Panc1 (cell line): ENCODE results near the gene USP40. TPM values are rescaled to one million over a fixed set of nuclear protein-coding genes. Genes with fewer than 3 reads are reported as not detected.

Experiments used
- ATAC-seq: fragments of 200-7000 bp; cut with Tn5 transposase; 2 replicates; pipeline ENCODE4 v1.9.1; 2020; ENCODE audit warnings: mild to moderate bottlenecking, moderate library complexity
- BruUV-seq: library from RNA; stranded (reverse); fragments of 400-500 nt; replicated peaks from 2 replicates; lab custom pipeline; 2021; lab: Mats Ljungman, UMichigan
- CTCF ChIA-PET: fragments of 300-600 bp; sonication (Branson Sonifier 250); formaldehyde crosslinking; loops from one replicate; lab custom pipeline; 2022; ENCODE audit warnings: antibody characterized with exemption; lab: Charles Lee
- POLR2A ChIA-PET: fragments of 300-600 bp; sonication (Branson Sonifier 250); formaldehyde crosslinking; loops from one replicate; lab custom pipeline; 2022; ENCODE audit warnings: antibody characterized with exemption; lab: Charles Lee
- DNase-seq: peaks from one replicate; pipeline ENCODE4 v3.0.0-alpha.2; 2010; ENCODE audit warnings: low read depth, low spot score
- H3K27ac ChIP-seq: 2 replicates; pipeline ENCODE4 v1.5.1; 2011; ENCODE audit warnings: mild to moderate bottlenecking, low read length, inconsistent platforms
- H3K27me3 ChIP-seq: fragments of 200-500 bp; sonication (Bioruptor generic); 2 replicates; pipeline ENCODE4 v1.6.0; 2014; ENCODE audit warnings: low read length, inconsistent platforms; ENCODE audit not compliant: control insufficient read depth, insufficient read depth
- H3K36me3 ChIP-seq: fragments of 200-500 bp; sonication (Bioruptor generic); 2 replicates; pipeline ENCODE4 v1.5.1; 2014; ENCODE audit warnings: inconsistent platforms, mild to moderate bottlenecking, low read length, moderate library complexity; ENCODE audit not compliant: control insufficient read depth, insufficient read depth
- H3K4me1 ChIP-seq: 2 replicates; pipeline ENCODE4 v1.5.1; 2011; ENCODE audit warnings: inconsistent platforms, mild to moderate bottlenecking, low read length, moderate library complexity; ENCODE audit not compliant: control insufficient read depth, insufficient read depth
- H3K4me3 ChIP-seq, 2 experiments: 2 replicates each; pipeline ENCODE4 v1.5.1; 2011 to 2012; ENCODE audit warnings: low read depth in 2 of 2, low read length in 2 of 2, mild to moderate bottlenecking in 2 of 2, inconsistent platforms in 1 of 2, moderate library complexity in 1 of 2
- H3K9me3 ChIP-seq: fragments of 200-500 bp; sonication (Bioruptor generic); 2 replicates; pipeline ENCODE4 v1.5.1; 2014; ENCODE audit warnings: low read depth, mild to moderate bottlenecking, inconsistent platforms, low read length, moderate library complexity; ENCODE audit not compliant: control insufficient read depth, insufficient read depth
- CTCF ChIP-seq: fragments of 450-650 bp; IDR thresholded peaks from 2 replicates; pipeline ENCODE4 v1.5.1; 2017; ENCODE audit warnings: mild to moderate bottlenecking
- POLR2AphosphoS5 ChIP-seq: IDR thresholded peaks from 2 replicates; pipeline ENCODE4 v1.6.1; 2012; ENCODE audit warnings: mild to moderate bottlenecking, low read depth, low read length, moderate library complexity
- REST ChIP-seq, 2 experiments: IDR thresholded peaks; 2 replicates each; pipeline ENCODE4 v1.6.1; 2011 to 2012; ENCODE audit warnings: low read depth in 2 of 2, control low read depth in 1 of 2, low read length in 1 of 2, mild to moderate bottlenecking in 1 of 2, moderate library complexity in 1 of 2; ENCODE audit not compliant: insufficient read depth in 1 of 2
- SIN3A ChIP-seq: IDR thresholded peaks from 2 replicates; pipeline ENCODE4 v1.6.1; 2012; ENCODE audit warnings: low read depth, mild to moderate bottlenecking, low read length, moderate library complexity, borderline replicate concordance; ENCODE audit not compliant: insufficient read depth
- TCF7L2 ChIP-seq: IDR thresholded peaks from 2 replicates; pipeline ENCODE4 v1.6.1; 2011; ENCODE audit warnings: mild to moderate bottlenecking, low read depth, low read length, inconsistent platforms
- in situ Hi-C: cut with HindIII; loops from 2 replicates; pipeline ENCODE4 v1.10.0; 2016; ENCODE audit warnings: low sequenced_read_pairs, low pct_unique_long_range_greater_than_20kb
- intact Hi-C: fragments of 100-400 bp; cut with micrococcal nuclease; formaldehyde crosslinking; loops from one replicate; pipeline ENCODE4 v1.10.0; 2022; ENCODE audit not compliant: unreplicated experiment
- total RNA-seq: library from RNA; stranded (reverse); gene quantifications from one replicate; pipeline ENCODE4 v1.2.1, GENCODE V29; 2021; ENCODE audit not compliant: unreplicated experiment

The USP40 gene
- total RNA-seq, 1 experiment from 2014 or later, result 26.6 TPM

- no peak for ATAC-seq
- Histone ChIP-seq H3K27me3 (no peaks in the 10 kb centered on the region), H3K36me3 (peaks cover 11% of the 10 kb centered on the region), H3K27ac (peak overlapping the region; percentile 59), H3K4me3 (no peak overlapping the region), H3K9me3 (no peaks in the 10 kb centered on the region), H3K4me1 (peaks cover 13% of the 10 kb centered on the region)
- in situ Hi-C loops, result no loop called here
- TF ChIP-seq TCF7L2, result no peak
- no peak for TF ChIP-seq CTCF
- no peak for TF ChIP-seq REST (IDR thresholded peaks at IDR 0.05; ENCODE audit: insufficient read depth in 1 of 2, low read depth in 2 of 2, low read length in 1 of 2)
- TF ChIP-seq SIN3A, result no peak
- TF ChIP-seq POLR2AphosphoS5, result no peak
- no peak for DNase-seq
- CTCF ChIA-PET, result no interaction called here
- no TSS peak for BruUV-seq
- POLR2A ChIA-PET, result no interaction called here
- intact Hi-C loops, result loop anchor here (10.0 kb wide), 1 partner anchor 93 kb away; the partner anchor contains the start of gene DGKD
These were observed 118.9 kb downstream of the USP40 start for GRCh38 chr2:233447506-233448219.

GRCh38 chr2:233446606-233447305, 119.8 kb downstream of the USP40 start:
- no peak for DNase-seq
- H3K36me3 ChIP-seq, result peaks cover 11% of the 10 kb centered on the region
- POLR2A ChIA-PET, result no interaction called here

More at GRCh38 chr2:233446606-233447305, 119.8 kb downstream of the USP40 start:
- ATAC-seq, result no peak
- Histone ChIP-seq H3K27ac (no peak overlapping the region), H3K9me3 (no peaks in the 10 kb centered on the region), H3K27me3 (no peaks in the 10 kb centered on the region), H3K4me3 (no peak overlapping the region), H3K4me1 (peaks cover 13% of the 10 kb centered on the region)
- TF ChIP-seq TCF7L2 (no peak), POLR2AphosphoS5 (no peak), REST (IDR thresholded peaks at IDR 0.05; ENCODE audit: insufficient read depth in 1 of 2, low read depth in 2 of 2, low read length in 1 of 2) (no peak), SIN3A (no peak), CTCF (no peak)
- intact Hi-C loops (loop anchor here (10.0 kb wide), 1 partner anchor 92 kb away; the partner anchor contains the start of gene DGKD), in situ Hi-C loops (no loop called here)
- BruUV-seq, result no TSS peak
- CTCF ChIA-PET, result no interaction called here
